NCI-H146 (cell line): ENCODE data around the gene KCNG2.

Source experiments
- DNase-seq: peaks from one replicate; lab custom pipeline; 2025; lab: John Stamatoyannopoulos, UW

KCNG2 gene

GRCh38 chr18:79799619-79800370, 2.1 kb downstream of the KCNG2 start:
- no peak for DNase-seq

- DNase-seq, result no peak
Observed at GRCh38 chr18:79800371-79801180, 2.8 kb downstream of the KCNG2 start.

- DNase-seq, result no peak
Observed at GRCh38 chr18:79801217-79801616, 3.5 kb downstream of the KCNG2 start.

- no peak for DNase-seq
Observed at GRCh38 chr18:79801641-79802040, 3.9 kb downstream of the KCNG2 start.

- no peak for DNase-seq
Observed at GRCh38 chr18:79802298-79802697, 4.6 kb downstream of the KCNG2 start.

GRCh38 chr18:79803611-79804051, 5.9 kb downstream of the KCNG2 start:
- no peak for DNase-seq

GRCh38 chr18:79804130-79804787, 6.5 kb downstream of the KCNG2 start:
- no peak for DNase-seq

- DNase-seq, result no peak
Observed at GRCh38 chr18:79805211-79805887, 7.6 kb downstream of the KCNG2 start.

GRCh38 chr18:79805926-79806487, 8.3 kb downstream of the KCNG2 start:
- DNase-seq, result no peak

- no peak for DNase-seq
Observed at GRCh38 chr18:79806976-79807841, 9.5 kb downstream of the KCNG2 start.

- DNase-seq, result no peak
Observed at GRCh38 chr18:79809482-79810192, 11.9 kb downstream of the KCNG2 start.

- DNase-seq, result no peak
Observed at GRCh38 chr18:79812052-79812451, 14.3 kb downstream of the KCNG2 start.

- DNase-seq, result no peak
Observed at GRCh38 chr18:79814373-79814772, 16.6 kb downstream of the KCNG2 start.

- DNase-seq, result no peak
Observed at GRCh38 chr18:79815657-79816056, 17.9 kb downstream of the KCNG2 start.

- no peak for DNase-seq
Observed at GRCh38 chr18:79816092-79816491, 18.4 kb downstream of the KCNG2 start.

- no peak for DNase-seq
Observed at GRCh38 chr18:79816981-79817606, 19.4 kb downstream of the KCNG2 start.

- no peak for DNase-seq
Observed at GRCh38 chr18:79817607-79817998, 19.9 kb downstream of the KCNG2 start.

GRCh38 chr18:79818036-79818435, 20.3 kb downstream of the KCNG2 start:
- DNase-seq, result no peak

- no peak for DNase-seq
Observed at GRCh38 chr18:79818631-79819030, 20.9 kb downstream of the KCNG2 start.
